B cell (primary cell): ENCODE measurements around the gene TLR4. TPM values are rescaled to one million over a fixed set of nuclear protein-coding genes. Genes with fewer than 3 reads are reported as not detected.

Experiments used
- ATAC-seq: fragments of 200-7000 bp; cut with Tn5 transposase; one replicate; pipeline ENCODE4 v1.10.0; 2021; ENCODE audit warnings: low read depth, mild to moderate bottlenecking, moderate number of reproducible peaks, moderate library complexity
- CTCF ChIA-PET: fragments of 350-600 bp; sonication (Branson Sonifier 250); formaldehyde crosslinking; loops from one replicate; lab custom pipeline; 2021; ENCODE audit warnings: antibody characterized with exemption, inconsistent platforms; lab: Charles Lee
- POLR2A ChIA-PET: fragments of 350-600 bp; sonication (Branson Sonifier 250); formaldehyde crosslinking; loops from one replicate; lab custom pipeline; 2021; ENCODE audit warnings: antibody characterized with exemption; lab: Charles Lee
- DNase-seq: peaks from one replicate; pipeline ENCODE4 v3.0.0; 2013
- H2AFZ ChIP-seq: 2 replicates; pipeline ENCODE4 v1.6.1; 2012; ENCODE audit warnings: mild to moderate bottlenecking, low read depth, low read length; ENCODE audit not compliant: insufficient read depth, poor library complexity, severe bottlenecking
- H3K27ac ChIP-seq, 2 donors: 1 replicate in 1 of 2; 2 replicates in 1 of 2; pipeline ENCODE4 v1.5.1; 2012 to 2013; ENCODE audit warnings: low read length in 2 of 2, mild to moderate bottlenecking in 2 of 2, moderate library complexity in 1 of 2
- H3K27me3 ChIP-seq, 4 experiments: fragments of 200-600 bp in 1 of 4; sonication (generic) in 1 of 4; replicated peaks in 1 of 4; 1 replicate in 2 of 4; 2 replicates in 2 of 4; pipeline versions ENCODE4 v1.6.1 to v1.7.0; 2013 to 2016; ENCODE audit warnings: low read length in 3 of 4, mild to moderate bottlenecking in 2 of 4, mixed read lengths in 1 of 4, moderate library complexity in 1 of 4; ENCODE audit not compliant: insufficient read depth in 4 of 4, control insufficient read depth in 3 of 4; ENCODE audit errors: control extremely low read depth in 1 of 4
- H3K36me3 ChIP-seq, 2 experiments: replicated peaks in 1 of 2; 1 replicate in 1 of 2; 2 replicates in 1 of 2; pipeline versions ENCODE4 v1.6.1 to v1.7.1; 2013; ENCODE audit warnings: low read length in 1 of 2; ENCODE audit not compliant: insufficient read depth in 2 of 2, control insufficient read depth in 1 of 2; ENCODE audit errors: control extremely low read depth in 1 of 2, extremely low read depth in 1 of 2
- H3K4me1 ChIP-seq, 2 donors: fragments of 200-600 bp in 1 of 2; sonication (generic) in 1 of 2; 1 replicate in 1 of 2; 2 replicates in 1 of 2; pipeline versions ENCODE4 v1.5.1 to v1.6.1; 2013 to 2017; ENCODE audit warnings: low read length in 2 of 2; ENCODE audit not compliant: control insufficient read depth in 2 of 2, insufficient read depth in 2 of 2
- H3K4me2 ChIP-seq: replicated peaks from 2 replicates; pipeline ENCODE3; 2012; ENCODE audit warnings: mild to moderate bottlenecking, low read depth, low read length; ENCODE audit not compliant: poor library complexity, severe bottlenecking
- H3K4me3 ChIP-seq, 5 experiments: fragments of 200-600 bp in 1 of 5; sonication (generic) in 1 of 5; 1 replicate in 3 of 5; 2 replicates in 2 of 5; pipeline versions ENCODE4 v1.5.1 to v1.7.0; 2011 to 2016; ENCODE audit warnings: low read length in 4 of 5, mild to moderate bottlenecking in 4 of 5, low read depth in 2 of 5, control low read depth in 1 of 5, moderate library complexity in 1 of 5; ENCODE audit not compliant: insufficient read depth in 1 of 5; ENCODE audit errors: control extremely low read depth in 1 of 5, extremely low read depth in 1 of 5
- H3K79me2 ChIP-seq: fragments of 200-600 bp; sonication (generic); one replicate; pipeline ENCODE4 v1.6.0; 2016; ENCODE audit warnings: low read length; ENCODE audit not compliant: control insufficient read depth, insufficient read depth
- H3K9ac ChIP-seq: fragments of 200-600 bp; sonication (generic); 2 replicates; pipeline ENCODE4 v1.6.1; 2017; ENCODE audit warnings: mild to moderate bottlenecking, low read length, moderate library complexity
- H3K9me3 ChIP-seq, 3 donors: one replicate each; pipeline versions ENCODE4 v1.6.1 to v1.7.1; 2013; ENCODE audit warnings: low read length in 2 of 3; ENCODE audit not compliant: control insufficient read depth in 2 of 3, insufficient read depth in 1 of 3; ENCODE audit errors: control extremely low read depth in 1 of 3
- H4K20me1 ChIP-seq: 2 replicates; pipeline ENCODE4 v1.6.0; 2012; ENCODE audit warnings: mild to moderate bottlenecking, low read length; ENCODE audit not compliant: insufficient read depth, control insufficient read depth, poor library complexity, severe bottlenecking
- H3K27ac Mint-ChIP-seq: one replicate; pipeline ENCODE4 v1.8.0; 2021; ENCODE audit warnings: mixed read lengths
- H3K27me3 Mint-ChIP-seq: one replicate; pipeline ENCODE4 v1.8.0; 2021; ENCODE audit warnings: mixed read lengths
- H3K4me1 Mint-ChIP-seq: one replicate; pipeline ENCODE4 v1.8.0; 2021; ENCODE audit warnings: mixed read lengths
- H3K4me3 Mint-ChIP-seq: one replicate; pipeline ENCODE4 v1.8.0; 2021; ENCODE audit warnings: mixed read lengths
- H3K9me3 Mint-ChIP-seq: one replicate; pipeline ENCODE4 v1.8.0; 2022; ENCODE audit warnings: mixed read lengths; ENCODE audit not compliant: insufficient read depth
- EZH2 ChIP-seq: IDR thresholded peaks from 2 replicates; pipeline ENCODE4 v1.6.1; 2012; ENCODE audit warnings: borderline replicate concordance, low read depth, mild to moderate bottlenecking, moderate library complexity, low read length; ENCODE audit not compliant: insufficient read depth, poor library complexity, severe bottlenecking
- WGBS: methylation state at CpG from one replicate; pipeline ENCODE4 v1.1.5; 2013; ENCODE audit warnings: missing lambda C conversion rate; ENCODE audit not compliant: insufficient coverage; 5-methylcytosine and 5-hydroxymethylcytosine counted together
- intact Hi-C: fragments of 100-400 bp; cut with micrococcal nuclease; formaldehyde crosslinking; loops from one replicate; pipeline ENCODE4 v1.10.0; 2022
- polyA plus RNA-seq: library from polyadenylated mRNA; depleted of rRNA; stranded (reverse); fragments of >200 nt; gene quantifications from 2 replicates; pipeline ENCODE4 v1.2.3, GENCODE V29; 2012
- total RNA-seq, 2 donors: library from RNA; stranded (reverse); fragments of 120-200 nt in 1 of 2; gene quantifications; 1 replicate in 1 of 2; 2 replicates in 1 of 2; pipeline versions ENCODE4 v1.2.3 to v1.2.4, GENCODE V29; 2013 to 2022
- TF ChIP-seq, protein P1 (sequence below): fragments of 200-600 bp; IDR thresholded peaks from one replicate; pipeline ENCODE4 v1.8.0; 2022; ENCODE audit warnings: antibody characterized with exemption, mild to moderate bottlenecking

TLR4 gene
- total and polyA plus RNA-seq, 2 donors (not counting 1 experiment from before 2014, with no cell fraction given): 0.51 to 3.7 TPM

- ATAC-seq (no peak), DNase-seq (no peak)
- Mint-ChIP-seq H3K4me3 (no peak overlapping the region), H3K27ac (no peak overlapping the region), H3K27me3 (peaks cover 17% of the 10 kb centered on the region), H3K4me1 (peaks cover 2% of the 10 kb centered on the region), H3K9me3 (no peaks in the 10 kb centered on the region)
- POLR2A ChIA-PET: no interaction called here
- no peak overlapping the region for H3K9ac ChIP-seq
- no peaks in the 10 kb centered on the region for H3K79me2 ChIP-seq
- no CpG with 5 or more reads among the region's 2 CpGs for WGBS
- H3K4me1 ChIP-seq: no peaks in the 10 kb centered on the region
- H3K4me2 ChIP-seq: no peak overlapping the region
- no peak overlapping the region for H3K27ac ChIP-seq
- H3K36me3 ChIP-seq: no peaks in the 10 kb centered on the region
- intact Hi-C loops: no loop called here
- no peaks in the 10 kb centered on the region for H4K20me1 ChIP-seq
- H2AFZ ChIP-seq: no peak overlapping the region
- no peaks in the 10 kb centered on the region for H3K27me3 ChIP-seq
- H3K4me3 ChIP-seq: no peak overlapping the region
- no peak for TF ChIP-seq EZH2
- peaks cover 0 to 2% (median 0%) of the 10 kb centered on the region in 3 donors for H3K9me3 ChIP-seq
- CTCF ChIA-PET: no interaction called here
These were observed 8.0 kb upstream of the TLR4 start for GRCh38 chr9:117696154-117696553.

GRCh38 chr9:117697046-117697445 lies 7.2 kb upstream of the TLR4 start:
- Mint-ChIP-seq H3K4me1 (peaks cover 5% of the 10 kb centered on the region), H3K27ac (no peak overlapping the region), H3K27me3 (peaks cover 17% of the 10 kb centered on the region), H3K4me3 (no peak overlapping the region), H3K9me3 (no peaks in the 10 kb centered on the region)
- CTCF ChIA-PET: no interaction called here
- no peaks in the 10 kb centered on the region for H3K27me3 ChIP-seq
- no peak overlapping the region for H3K27ac ChIP-seq
- no peaks in the 10 kb centered on the region for H3K4me1 ChIP-seq
- no peak overlapping the region for H3K4me3 ChIP-seq
- no peaks in the 10 kb centered on the region for H3K79me2 ChIP-seq
- ATAC-seq: no peak
- 75% methylated on average over 1 of the region's 1 CpG for WGBS
- no peaks in the 10 kb centered on the region for H3K36me3 ChIP-seq
- H2AFZ ChIP-seq: no peak overlapping the region
- H3K9ac ChIP-seq: no peak overlapping the region
- no peak overlapping the region for H3K4me2 ChIP-seq
- TF ChIP-seq, protein P1, sequence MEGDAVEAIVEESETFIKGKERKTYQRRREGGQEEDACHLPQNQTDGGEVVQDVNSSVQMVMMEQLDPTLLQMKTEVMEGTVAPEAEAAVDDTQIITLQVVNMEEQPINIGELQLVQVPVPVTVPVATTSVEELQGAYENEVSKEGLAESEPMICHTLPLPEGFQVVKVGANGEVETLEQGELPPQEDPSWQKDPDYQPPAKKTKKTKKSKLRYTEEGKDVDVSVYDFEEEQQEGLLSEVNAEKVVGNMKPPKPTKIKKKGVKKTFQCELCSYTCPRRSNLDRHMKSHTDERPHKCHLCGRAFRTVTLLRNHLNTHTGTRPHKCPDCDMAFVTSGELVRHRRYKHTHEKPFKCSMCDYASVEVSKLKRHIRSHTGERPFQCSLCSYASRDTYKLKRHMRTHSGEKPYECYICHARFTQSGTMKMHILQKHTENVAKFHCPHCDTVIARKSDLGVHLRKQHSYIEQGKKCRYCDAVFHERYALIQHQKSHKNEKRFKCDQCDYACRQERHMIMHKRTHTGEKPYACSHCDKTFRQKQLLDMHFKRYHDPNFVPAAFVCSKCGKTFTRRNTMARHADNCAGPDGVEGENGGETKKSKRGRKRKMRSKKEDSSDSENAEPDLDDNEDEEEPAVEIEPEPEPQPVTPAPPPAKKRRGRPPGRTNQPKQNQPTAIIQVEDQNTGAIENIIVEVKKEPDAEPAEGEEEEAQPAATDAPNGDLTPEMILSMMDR: no peak
- no peak for TF ChIP-seq EZH2
- H3K9me3 ChIP-seq: peaks cover 0 to 2% (median 0%) of the 10 kb centered on the region in 3 donors
- POLR2A ChIA-PET: no interaction called here
- intact Hi-C loops: no loop called here
- H4K20me1 ChIP-seq: no peaks in the 10 kb centered on the region
- DNase-seq: no peak
